H9 (cell line): ENCODE data around the gene KLK15. TPM values are rescaled to one million over a fixed set of nuclear protein-coding genes. Genes with fewer than 3 reads are reported as not detected.

Experiments used
- DNase-seq: peaks from one replicate; pipeline ENCODE4 v3.0.0-alpha.2; 2017
- H2AFZ ChIP-seq: one replicate; pipeline ENCODE4 v1.6.1; 2013; ENCODE audit warnings: mild to moderate bottlenecking, low read length, control low read depth, moderate library complexity
- H2AK5ac ChIP-seq: 2 replicates; pipeline ENCODE4 v1.6.1; 2013; ENCODE audit warnings: low read length, control low read depth, mixed read lengths; ENCODE audit not compliant: insufficient read length
- H2BK120ac ChIP-seq: one replicate; pipeline ENCODE4 v1.6.1; 2013; ENCODE audit warnings: low read depth, mild to moderate bottlenecking, low read length, control low read depth, inconsistent platforms; ENCODE audit not compliant: poor library complexity, severe bottlenecking
- H2BK12ac ChIP-seq: 2 replicates; pipeline ENCODE4 v1.6.1; 2013; ENCODE audit warnings: low read length, control low read depth, mixed read lengths, low read depth; ENCODE audit not compliant: insufficient read length
- H2BK15ac ChIP-seq: 2 replicates; pipeline ENCODE4 v1.6.1; 2013; ENCODE audit warnings: low read depth, low read length, control low read depth
- H2BK20ac ChIP-seq: one replicate; pipeline ENCODE4 v1.6.1; 2013; ENCODE audit warnings: low read depth, mild to moderate bottlenecking, low read length, control low read depth, inconsistent platforms; ENCODE audit not compliant: poor library complexity, severe bottlenecking
- H2BK5ac ChIP-seq: 2 replicates; pipeline ENCODE4 v1.6.1; 2013; ENCODE audit warnings: low read length, control low read depth, mixed read lengths; ENCODE audit not compliant: insufficient read length
- H3K14ac ChIP-seq: 2 replicates; pipeline ENCODE4 v1.6.1; 2013; ENCODE audit warnings: low read length, control low read depth; ENCODE audit not compliant: insufficient read depth
- H3K18ac ChIP-seq: 2 replicates; pipeline ENCODE4 v1.6.1; 2013; ENCODE audit warnings: low read depth, mild to moderate bottlenecking, mixed read lengths, low read length, control low read depth; ENCODE audit not compliant: insufficient read length
- H3K23ac ChIP-seq: 2 replicates; pipeline ENCODE4 v1.6.1; 2013; ENCODE audit warnings: low read length, control low read depth, mixed read lengths, low read depth; ENCODE audit not compliant: insufficient read length
- H3K23me2 ChIP-seq: 2 replicates; pipeline ENCODE4 v1.6.1; 2013; ENCODE audit warnings: low read depth, mild to moderate bottlenecking, mixed read lengths, low read length, control low read depth; ENCODE audit not compliant: insufficient read length, poor library complexity, severe bottlenecking
- H3K27ac ChIP-seq: 2 replicates; pipeline ENCODE4 v1.5.1; 2013; ENCODE audit warnings: low read length, control low read depth, mixed read lengths, low read depth; ENCODE audit not compliant: insufficient read length
- H3K27me3 ChIP-seq: 2 replicates; pipeline ENCODE4 v1.6.1; 2013; ENCODE audit warnings: low read length, control low read depth, inconsistent platforms; ENCODE audit not compliant: insufficient read depth
- H3K4ac ChIP-seq: 2 replicates; pipeline ENCODE4 v1.6.1; 2013; ENCODE audit warnings: low read depth, mild to moderate bottlenecking, control low read depth, inconsistent platforms, low read length, moderate library complexity
- H3K4me1 ChIP-seq: 2 replicates; pipeline ENCODE4 v1.6.1; 2013; ENCODE audit warnings: low read length, control low read depth, inconsistent platforms; ENCODE audit not compliant: insufficient read depth
- H3K4me2 ChIP-seq: 2 replicates; pipeline ENCODE4 v1.6.1; 2013; ENCODE audit warnings: low read length, control low read depth, mixed read lengths; ENCODE audit not compliant: insufficient read length, insufficient read depth
- H3K56ac ChIP-seq: 2 replicates; pipeline ENCODE4 v1.6.1; 2013; ENCODE audit warnings: low read depth, mild to moderate bottlenecking, mixed read lengths, low read length, control low read depth; ENCODE audit not compliant: insufficient read length
- H3K79me1 ChIP-seq: 2 replicates; pipeline ENCODE4 v1.6.1; 2013; ENCODE audit warnings: low read depth, mild to moderate bottlenecking, moderate library complexity, low read length, control low read depth, inconsistent platforms; ENCODE audit not compliant: insufficient read depth, poor library complexity, severe bottlenecking
- H3K79me2 ChIP-seq: 2 replicates; pipeline ENCODE4 v1.6.1; 2013; ENCODE audit warnings: low read length, control low read depth, inconsistent platforms; ENCODE audit not compliant: insufficient read depth
- H3K9ac ChIP-seq: 2 replicates; pipeline ENCODE4 v1.6.1; 2013; ENCODE audit warnings: low read length, control low read depth, mixed read lengths; ENCODE audit not compliant: insufficient read length; ENCODE audit errors: extremely low read depth
- H3K9me3 ChIP-seq: one replicate; pipeline ENCODE4 v1.6.1; 2013; ENCODE audit warnings: low read depth, low read length, inconsistent platforms; ENCODE audit not compliant: control insufficient read depth
- H3T11ph ChIP-seq: one replicate; pipeline ENCODE4 v1.6.1; 2013; ENCODE audit warnings: mild to moderate bottlenecking, low read length, control low read depth, inconsistent platforms
- H4K20me1 ChIP-seq: one replicate; pipeline ENCODE4 v1.6.1; 2013; ENCODE audit not compliant: control insufficient read depth, insufficient read length, insufficient read depth
- H4K5ac ChIP-seq: 2 replicates; pipeline ENCODE4 v1.6.1; 2013; ENCODE audit warnings: low read depth, mild to moderate bottlenecking, mixed read lengths, low read length, control low read depth; ENCODE audit not compliant: insufficient read length
- H4K8ac ChIP-seq: replicated peaks from 2 replicates; pipeline ENCODE4 v1.6.1; 2013; ENCODE audit warnings: low read length, control low read depth, mixed read lengths, low read depth; ENCODE audit not compliant: insufficient read length
- H4K91ac ChIP-seq: 2 replicates; pipeline ENCODE4 v1.6.1; 2013; ENCODE audit warnings: low read depth, mild to moderate bottlenecking, moderate library complexity, mixed read lengths, low read length, control low read depth; ENCODE audit not compliant: insufficient read length
- H3K27ac Mint-ChIP-seq, 3 experiments: 2 replicates in 2 of 3; 3 replicates in 1 of 3; pipeline ENCODE4 v1.8.0; 2020 to 2021; ENCODE audit warnings: mixed read lengths in 3 of 3, mild to moderate bottlenecking in 1 of 3, moderate library complexity in 1 of 3
- H3K27me3 Mint-ChIP-seq: 2 replicates; pipeline ENCODE4 v1.8.0; 2021; ENCODE audit warnings: low read depth, mild to moderate bottlenecking, moderate library complexity, mixed read lengths
- H3K36me3 Mint-ChIP-seq, 3 experiments: 2 replicates in 2 of 3; 3 replicates in 1 of 3; pipeline ENCODE4 v1.8.0; 2020 to 2021; ENCODE audit warnings: low read depth in 3 of 3, mixed read lengths in 3 of 3; ENCODE audit not compliant: insufficient read depth in 1 of 3
- H3K4me1 Mint-ChIP-seq, 2 experiments: 2 replicates each; pipeline ENCODE4 v1.8.0; 2020; ENCODE audit warnings: mixed read lengths in 2 of 2
- H3K4me3 Mint-ChIP-seq, 2 experiments: 2 replicates in 1 of 2; 3 replicates in 1 of 2; pipeline ENCODE4 v1.8.0; 2020 to 2021; ENCODE audit warnings: mild to moderate bottlenecking in 2 of 2, mixed read lengths in 2 of 2, moderate library complexity in 1 of 2
- H3K9me3 Mint-ChIP-seq, 2 experiments: 2 replicates in 1 of 2; 3 replicates in 1 of 2; pipeline ENCODE4 v1.8.0; 2020; ENCODE audit warnings: mild to moderate bottlenecking in 2 of 2, mixed read lengths in 2 of 2, moderate library complexity in 1 of 2
- WGBS: extraction: QIAGEN DNeasy Blood & Tissue Kit; methylation state at CpG from one replicate; pipeline ENCODE4 v1.1.7; 2013; ENCODE audit warnings: missing lambda C conversion rate, low lambda C conversion rate, mixed read lengths; ENCODE audit not compliant: insufficient read length; ENCODE audit errors: extremely low coverage; 5-methylcytosine and 5-hydroxymethylcytosine counted together
- total RNA-seq: library from RNA; stranded (reverse); gene quantifications from 2 replicates; pipeline ENCODE4 v1.2.1, GENCODE V29; 2021
- TF ChIP-seq, protein P1 (sequence below): fragments of 200-600 bp; sonication (generic); conservative IDR thresholded peaks from 3 replicates; pipeline ENCODE4 v1.8.0; 2021; ENCODE audit warnings: antibody characterized with exemption, mild to moderate bottlenecking

KLK15 gene
- total RNA-seq, 1 experiment from 2014 or later = not detected

- Mint-ChIP-seq H3K27me3 (peaks cover 53% of the 10 kb centered on the region), H3K4me1 (no peaks in the 10 kb centered on the region), H3K27ac (no peak overlapping the region), H3K36me3 (peaks cover 4 to 7% (median 5%) of the 10 kb centered on the region in 3 experiments), H3K4me3 (no peak overlapping the region), H3K9me3 (peaks cover 10 to 11% of the 10 kb centered on the region in 2 experiments; a peak in 4 of 5 replicates)
- Histone ChIP-seq H2BK12ac (no peak overlapping the region), H3K9me3 (no peaks in the 10 kb centered on the region), H3K4me1 (no peaks in the 10 kb centered on the region), H2BK5ac (no peak overlapping the region), H4K8ac (no peak overlapping the region), H3K4ac (no peak overlapping the region), H2AK5ac (no peak overlapping the region), H3K56ac (no peak overlapping the region), H2BK20ac (no peak overlapping the region), H3K4me2 (no peak overlapping the region), H3K9ac (no peak overlapping the region), H2BK15ac (no peak overlapping the region), H3K23ac (no peak overlapping the region), H3K79me1 (no peaks in the 10 kb centered on the region), H2AFZ (no peak overlapping the region), H3T11ph (no peak overlapping the region), H4K5ac (no peak overlapping the region), H3K79me2 (peaks cover 5% of the 10 kb centered on the region; the same call in 1 of the 2 replicates), H3K27me3 (no peaks in the 10 kb centered on the region), H2BK120ac (no peak overlapping the region), H4K20me1 (no peaks in the 10 kb centered on the region), H3K23me2 (peaks cover under 1% of the 10 kb centered on the region), H3K27ac (no peak overlapping the region), H3K18ac (no peak overlapping the region), H4K91ac (no peak overlapping the region), H3K14ac (no peak overlapping the region)
- DNase-seq = no peak
- WGBS = no CpG with 5 or more reads among the region's 1 CpG
- TF ChIP-seq, protein P1, sequence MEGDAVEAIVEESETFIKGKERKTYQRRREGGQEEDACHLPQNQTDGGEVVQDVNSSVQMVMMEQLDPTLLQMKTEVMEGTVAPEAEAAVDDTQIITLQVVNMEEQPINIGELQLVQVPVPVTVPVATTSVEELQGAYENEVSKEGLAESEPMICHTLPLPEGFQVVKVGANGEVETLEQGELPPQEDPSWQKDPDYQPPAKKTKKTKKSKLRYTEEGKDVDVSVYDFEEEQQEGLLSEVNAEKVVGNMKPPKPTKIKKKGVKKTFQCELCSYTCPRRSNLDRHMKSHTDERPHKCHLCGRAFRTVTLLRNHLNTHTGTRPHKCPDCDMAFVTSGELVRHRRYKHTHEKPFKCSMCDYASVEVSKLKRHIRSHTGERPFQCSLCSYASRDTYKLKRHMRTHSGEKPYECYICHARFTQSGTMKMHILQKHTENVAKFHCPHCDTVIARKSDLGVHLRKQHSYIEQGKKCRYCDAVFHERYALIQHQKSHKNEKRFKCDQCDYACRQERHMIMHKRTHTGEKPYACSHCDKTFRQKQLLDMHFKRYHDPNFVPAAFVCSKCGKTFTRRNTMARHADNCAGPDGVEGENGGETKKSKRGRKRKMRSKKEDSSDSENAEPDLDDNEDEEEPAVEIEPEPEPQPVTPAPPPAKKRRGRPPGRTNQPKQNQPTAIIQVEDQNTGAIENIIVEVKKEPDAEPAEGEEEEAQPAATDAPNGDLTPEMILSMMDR = no peak
These were observed 24.5 kb downstream of the KLK15 start for GRCh38 chr19:50808856-50809255.
